ENCODE results near the gene DCT.

DCT gene

GRCh38 chr13:94433055-94433961, 46.2 kb downstream of the DCT start:
- peak in 2 of 3 donors; percentile 19 to 42 for DNase-seq
- Histone ChIP-seq H3K27ac (ENCODE audit: insufficient read depth in 1 of 2, low read depth in 1 of 2, low read length in 2 of 2, poor library complexity in 1 of 2, severe bottlenecking in 2 of 2) (no peak overlapping the region), H3K27me3 (replicated peaks in 2 of 5; ENCODE audit: control insufficient read depth in 4 of 5, insufficient read depth in 5 of 5, low read length in 4 of 5) (peaks cover 0 to 11% (median 0%) of the 10 kb centered on the region in 5 experiments), H3K36me3 (ENCODE audit: control insufficient read depth in 4 of 4, insufficient read depth in 4 of 4, low read length in 3 of 4) (no peaks in the 10 kb centered on the region), H3K9me3 (ENCODE audit: control extremely low read depth in 1 of 5, control insufficient read depth in 4 of 5, insufficient read depth in 2 of 5, low read depth in 1 of 5, low read length in 4 of 5) (no peaks in the 10 kb centered on the region), H3K4me3 (ENCODE audit: control insufficient read depth in 1 of 7, extremely low read depth in 1 of 7, insufficient read depth in 4 of 7, low read depth in 2 of 7, low read length in 6 of 7) (peak overlapping the region in 2 of 7 experiments; percentile 19 to 52), H3K4me1 (ENCODE audit: control extremely low read depth in 1 of 4, control insufficient read depth in 4 of 4, insufficient read depth in 4 of 4, low read length in 3 of 4) (peaks cover 0 to 7% (median 1%) of the 10 kb centered on the region in 4 experiments)
- 53% methylated on average over 16 of the region's 19 CpGs for WGBS (ENCODE audit: insufficient coverage)
- ChIA-PET CTCF (interaction anchor here (1.0 to 15.2 kb wide), 6 partner anchors 27 to 1401 kb away, joined by 3 to 218 read pairs (median 3); no protein-coding TSS in a partner anchor), POLR2A (no interaction called here)

DNA sequence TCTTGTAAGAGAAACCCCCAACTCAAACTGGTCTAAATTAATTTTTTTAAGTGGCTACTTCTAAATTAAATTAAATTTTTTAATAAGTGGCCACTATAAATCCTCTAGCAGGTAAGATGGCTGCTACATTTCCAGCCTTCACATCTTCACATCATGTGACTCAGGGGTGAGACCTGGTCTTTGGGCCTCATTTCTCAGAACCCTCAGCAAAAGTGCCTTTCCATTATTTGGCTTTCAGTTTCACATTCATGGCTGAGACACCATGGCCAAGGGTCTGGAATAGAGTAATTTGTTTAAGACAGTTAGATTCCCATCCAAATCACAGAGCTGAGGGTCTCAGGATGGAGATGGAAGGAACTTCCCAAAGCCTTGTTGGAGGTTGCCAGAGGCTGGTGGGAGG, 47.5 kb downstream of the DCT start:
- Histone ChIP-seq H3K27me3 (replicated peaks in 2 of 5; ENCODE audit: control insufficient read depth in 4 of 5, insufficient read depth in 5 of 5, low read length in 4 of 5) (peaks cover 0 to 11% (median 0%) of the 10 kb centered on the region in 5 experiments), H3K9me3 (ENCODE audit: control extremely low read depth in 1 of 5, control insufficient read depth in 4 of 5, insufficient read depth in 2 of 5, low read depth in 1 of 5, low read length in 4 of 5) (no peaks in the 10 kb centered on the region), H3K27ac (ENCODE audit: insufficient read depth in 1 of 2, low read depth in 1 of 2, low read length in 2 of 2, poor library complexity in 1 of 2, severe bottlenecking in 2 of 2) (no peak overlapping the region), H3K36me3 (ENCODE audit: control insufficient read depth in 4 of 4, insufficient read depth in 4 of 4, low read length in 3 of 4) (no peaks in the 10 kb centered on the region), H3K4me1 (ENCODE audit: control extremely low read depth in 1 of 4, control insufficient read depth in 4 of 4, insufficient read depth in 4 of 4, low read length in 3 of 4) (peaks cover 0 to 7% (median 1%) of the 10 kb centered on the region in 4 experiments), H3K4me3 (ENCODE audit: control insufficient read depth in 1 of 7, extremely low read depth in 1 of 7, insufficient read depth in 4 of 7, low read depth in 2 of 7, low read length in 6 of 7) (no peak overlapping the region)
- ChIA-PET POLR2A (no interaction called here), CTCF (interaction anchor here (15.2 kb wide), 1 partner anchor 185 kb away, joined by 218 read pairs; no protein-coding TSS in a partner anchor)
- peak in 2 of 3 donors; percentile 27 to 45 for DNase-seq

DNA sequence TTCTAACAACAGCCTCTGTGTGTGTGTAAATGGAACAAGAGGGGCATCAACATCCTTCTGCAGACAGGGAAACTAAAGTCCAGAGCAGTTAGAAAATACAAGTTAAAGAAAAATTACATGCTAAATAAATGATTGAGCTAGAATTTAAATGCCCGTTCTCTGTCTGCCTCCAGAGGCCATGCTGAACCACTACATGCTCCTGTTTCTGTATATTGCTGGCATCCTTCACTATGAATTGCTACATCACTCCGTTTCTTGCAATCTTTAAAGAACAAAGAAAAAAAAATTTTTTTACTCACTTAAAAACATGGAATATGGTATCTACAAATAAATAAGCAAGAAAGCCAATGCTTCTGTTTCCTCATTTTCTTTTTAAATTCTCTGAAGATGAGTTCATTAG, 47.9 kb downstream of the DCT start:
- no peak for DNase-seq
- Histone ChIP-seq H3K4me1 (ENCODE audit: control extremely low read depth in 1 of 4, control insufficient read depth in 4 of 4, insufficient read depth in 4 of 4, low read length in 3 of 4) (peaks cover 0 to 7% (median 1%) of the 10 kb centered on the region in 4 experiments), H3K9me3 (ENCODE audit: control extremely low read depth in 1 of 5, control insufficient read depth in 4 of 5, insufficient read depth in 2 of 5, low read depth in 1 of 5, low read length in 4 of 5) (no peaks in the 10 kb centered on the region), H3K36me3 (ENCODE audit: control insufficient read depth in 4 of 4, insufficient read depth in 4 of 4, low read length in 3 of 4) (no peaks in the 10 kb centered on the region), H3K27me3 (replicated peaks in 2 of 5; ENCODE audit: control insufficient read depth in 4 of 5, insufficient read depth in 5 of 5, low read length in 4 of 5) (peaks cover 0 to 11% (median 0%) of the 10 kb centered on the region in 5 experiments), H3K27ac (ENCODE audit: insufficient read depth in 1 of 2, low read depth in 1 of 2, low read length in 2 of 2, poor library complexity in 1 of 2, severe bottlenecking in 2 of 2) (no peak overlapping the region), H3K4me3 (ENCODE audit: control insufficient read depth in 1 of 7, extremely low read depth in 1 of 7, insufficient read depth in 4 of 7, low read depth in 2 of 7, low read length in 6 of 7) (no peak overlapping the region)
- WGBS (ENCODE audit: insufficient coverage), result no CpG with 5 or more reads among the region's 2 CpGs
- ChIA-PET CTCF (interaction anchor here (15.2 kb wide), 1 partner anchor 185 kb away, joined by 218 read pairs; no protein-coding TSS in a partner anchor), POLR2A (no interaction called here)

- Histone ChIP-seq H3K36me3 (ENCODE audit: control insufficient read depth in 4 of 4, insufficient read depth in 4 of 4, low read length in 3 of 4) (no peaks in the 10 kb centered on the region), H3K4me3 (ENCODE audit: control insufficient read depth in 1 of 7, extremely low read depth in 1 of 7, insufficient read depth in 4 of 7, low read depth in 2 of 7, low read length in 6 of 7) (no peak overlapping the region), H3K27me3 (replicated peaks in 2 of 5; ENCODE audit: control insufficient read depth in 4 of 5, insufficient read depth in 5 of 5, low read length in 4 of 5) (peaks cover 0 to 9% (median 3%) of the 10 kb centered on the region in 5 experiments), H3K27ac (ENCODE audit: insufficient read depth in 1 of 2, low read depth in 1 of 2, low read length in 2 of 2, poor library complexity in 1 of 2, severe bottlenecking in 2 of 2) (no peak overlapping the region), H3K9me3 (ENCODE audit: control extremely low read depth in 1 of 5, control insufficient read depth in 4 of 5, insufficient read depth in 2 of 5, low read depth in 1 of 5, low read length in 4 of 5) (no peaks in the 10 kb centered on the region), H3K4me1 (ENCODE audit: control extremely low read depth in 1 of 4, control insufficient read depth in 4 of 4, insufficient read depth in 4 of 4, low read length in 3 of 4) (no peaks in the 10 kb centered on the region)
- WGBS (ENCODE audit: insufficient coverage), result 76% methylated on average over 5 of the region's 5 CpGs
- ChIA-PET POLR2A (no interaction called here), CTCF (interaction anchor here (0.6 to 15.2 kb wide), 3 partner anchors 8 to 1386 kb away, joined by 3 to 218 read pairs (median 3); no protein-coding TSS in a partner anchor)
- no peak for DNase-seq
Observed at GRCh38 chr13:94427313-94427953, 52.0 kb downstream of the DCT start.

DNA sequence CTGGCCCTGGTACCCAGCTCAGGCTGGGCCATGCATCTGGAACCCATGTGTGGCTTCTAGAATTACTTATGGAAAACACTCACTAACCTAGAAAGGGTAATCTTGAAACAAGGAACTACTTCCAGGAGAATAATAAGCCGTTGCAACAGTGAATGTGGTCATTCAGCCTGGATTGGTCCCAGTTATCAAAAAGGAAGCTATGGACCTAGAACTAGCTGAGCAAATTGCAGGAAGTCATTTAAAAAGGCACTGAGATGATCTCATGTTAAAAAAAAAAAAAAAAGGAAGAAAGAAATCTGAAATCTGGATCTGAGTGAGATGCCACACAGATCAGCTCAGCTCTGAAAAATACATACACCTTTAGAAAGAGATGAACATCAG, 59.6 kb downstream of the DCT start:
- Histone ChIP-seq H3K4me3 (ENCODE audit: control insufficient read depth in 1 of 7, extremely low read depth in 1 of 7, insufficient read depth in 4 of 7, low read depth in 2 of 7, low read length in 6 of 7) (no peak overlapping the region), H3K27ac (ENCODE audit: insufficient read depth in 1 of 2, low read depth in 1 of 2, low read length in 2 of 2, poor library complexity in 1 of 2, severe bottlenecking in 2 of 2) (no peak overlapping the region), H3K4me1 (ENCODE audit: control extremely low read depth in 1 of 4, control insufficient read depth in 4 of 4, insufficient read depth in 4 of 4, low read length in 3 of 4) (no peaks in the 10 kb centered on the region), H3K36me3 (ENCODE audit: control insufficient read depth in 4 of 4, insufficient read depth in 4 of 4, low read length in 3 of 4) (no peaks in the 10 kb centered on the region), H3K9me3 (ENCODE audit: control extremely low read depth in 1 of 5, control insufficient read depth in 4 of 5, insufficient read depth in 2 of 5, low read depth in 1 of 5, low read length in 4 of 5) (peaks cover 0 to 30% (median 7%) of the 10 kb centered on the region in 5 experiments), H3K27me3 (replicated peaks in 2 of 5; ENCODE audit: control insufficient read depth in 4 of 5, insufficient read depth in 5 of 5, low read length in 4 of 5) (peaks cover 0 to 17% (median 9%) of the 10 kb centered on the region in 5 experiments)
- POLR2A ChIA-PET, result no interaction called here
- CTCF ChIA-PET, result no interaction called here
- 33% methylated on average over 1 of the region's 1 CpG for WGBS (ENCODE audit: insufficient coverage)
- DNase-seq, result no peak

GRCh38 chr13:94419304-94419924, 60.1 kb downstream of the DCT start:
- ChIA-PET POLR2A (no interaction called here), CTCF (interaction anchor here (1.0 kb wide), 1 partner anchor 11 kb away, joined by 3 read pairs; no protein-coding TSS in a partner anchor)
- H3K27ac ChIP-seq (ENCODE audit: insufficient read depth in 1 of 2, low read depth in 1 of 2, low read length in 2 of 2, poor library complexity in 1 of 2, severe bottlenecking in 2 of 2), result no peak overlapping the region
- peaks cover 0 to 30% (median 7%) of the 10 kb centered on the region in 5 experiments for H3K9me3 ChIP-seq (ENCODE audit: control extremely low read depth in 1 of 5, control insufficient read depth in 4 of 5, insufficient read depth in 2 of 5, low read depth in 1 of 5, low read length in 4 of 5)
- no peaks in the 10 kb centered on the region for H3K4me1 ChIP-seq (ENCODE audit: control extremely low read depth in 1 of 4, control insufficient read depth in 4 of 4, insufficient read depth in 4 of 4, low read length in 3 of 4)
- no peaks in the 10 kb centered on the region for H3K36me3 ChIP-seq (ENCODE audit: control insufficient read depth in 4 of 4, insufficient read depth in 4 of 4, low read length in 3 of 4)
- WGBS (ENCODE audit: insufficient coverage), result no CpG with 5 or more reads among the region's 1 CpG
- H3K27me3 ChIP-seq (replicated peaks in 2 of 5; ENCODE audit: control insufficient read depth in 4 of 5, insufficient read depth in 5 of 5, low read length in 4 of 5), result peaks cover 0 to 21% (median 7%) of the 10 kb centered on the region in 5 experiments
- DNase-seq, result peak; percentile 31 to 70 (median 64)
- H3K4me3 ChIP-seq (ENCODE audit: control insufficient read depth in 1 of 7, extremely low read depth in 1 of 7, insufficient read depth in 4 of 7, low read depth in 2 of 7, low read length in 6 of 7), result no peak overlapping the region
